ENCODE results near the gene PIK3AP1. TPM values are rescaled to one million over a fixed set of nuclear protein-coding genes. Genes with fewer than 3 reads are reported as not detected.
A peak's percentile ranks its signal among the peaks of the same experiment; 100 is the strongest.
"Not testable (repeated sequence)": the region's sequence is repeated elsewhere in the genome, so short reads cannot be mapped to it uniquely, and the experiment has no call there.

The PIK3AP1 gene
- total RNA-seq, 2 donors from 2014 or later, result 4.3 to 6.6 TPM

GRCh38 chr10:96681524-96681923, 38.8 kb downstream of the PIK3AP1 start:
- no peaks in the 10 kb centered on the region for H3K9me3 Mint-ChIP-seq
- no peaks in the 10 kb centered on the region for H3K27me3 Mint-ChIP-seq
- no peaks in the 10 kb centered on the region for H3K4me1 Mint-ChIP-seq
- H3K4me3 Mint-ChIP-seq, result no peak overlapping the region
- ATAC-seq (replicated peaks), result no peak
- no peaks in the 10 kb centered on the region for H3K36me3 Mint-ChIP-seq (ENCODE audit: low read depth)
- no peak overlapping the region for H3K27ac Mint-ChIP-seq

- not testable (repeated sequence) for H3K9me3 Mint-ChIP-seq; H3K4me3 Mint-ChIP-seq; ATAC-seq (replicated peaks); H3K36me3 Mint-ChIP-seq (ENCODE audit: low read depth); H3K27me3 Mint-ChIP-seq; H3K4me1 Mint-ChIP-seq; H3K27ac Mint-ChIP-seq
These were observed 39.9 kb downstream of the PIK3AP1 start for GRCh38 chr10:96680463-96680862.

GRCh38 chr10:96678725-96679124, 41.6 kb downstream of the PIK3AP1 start:
- no peaks in the 10 kb centered on the region for H3K9me3 Mint-ChIP-seq
- no peak overlapping the region for H3K4me3 Mint-ChIP-seq
- no peaks in the 10 kb centered on the region for H3K27me3 Mint-ChIP-seq
- H3K36me3 Mint-ChIP-seq (ENCODE audit: low read depth), result no peaks in the 10 kb centered on the region
- no peak for ATAC-seq (replicated peaks)
- no peak overlapping the region for H3K27ac Mint-ChIP-seq
- H3K4me1 Mint-ChIP-seq, result no peaks in the 10 kb centered on the region

GRCh38 chr10:96676272-96677112, 43.8 kb downstream of the PIK3AP1 start:
- H3K9me3 Mint-ChIP-seq, result no peaks in the 10 kb centered on the region
- H3K4me3 Mint-ChIP-seq, result no peak overlapping the region
- no peaks in the 10 kb centered on the region for H3K4me1 Mint-ChIP-seq
- no peak for ATAC-seq (replicated peaks)
- no peaks in the 10 kb centered on the region for H3K36me3 Mint-ChIP-seq (ENCODE audit: low read depth)
- no peak overlapping the region for H3K27ac Mint-ChIP-seq
- H3K27me3 Mint-ChIP-seq, result no peaks in the 10 kb centered on the region

GRCh38 chr10:96675846-96676245, 44.5 kb downstream of the PIK3AP1 start:
- Mint-ChIP-seq H3K36me3 (ENCODE audit: low read depth) (no peaks in the 10 kb centered on the region), H3K27ac (no peak overlapping the region), H3K4me3 (no peak overlapping the region), H3K9me3 (no peaks in the 10 kb centered on the region), H3K4me1 (no peaks in the 10 kb centered on the region), H3K27me3 (no peaks in the 10 kb centered on the region)
- ATAC-seq (replicated peaks), result no peak

GRCh38 chr10:96673318-96674099, 46.8 kb downstream of the PIK3AP1 start:
- no peaks in the 10 kb centered on the region for H3K9me3 Mint-ChIP-seq
- H3K27me3 Mint-ChIP-seq, result no peaks in the 10 kb centered on the region
- H3K36me3 Mint-ChIP-seq (ENCODE audit: low read depth), result no peaks in the 10 kb centered on the region
- no peaks in the 10 kb centered on the region for H3K4me1 Mint-ChIP-seq
- H3K27ac Mint-ChIP-seq, result no peak overlapping the region
- no peak overlapping the region for H3K4me3 Mint-ChIP-seq
- ATAC-seq (replicated peaks), result no peak

GRCh38 chr10:96672481-96673175, 47.7 kb downstream of the PIK3AP1 start:
- no peaks in the 10 kb centered on the region for H3K4me1 Mint-ChIP-seq
- ATAC-seq (replicated peaks), result no peak
- no peak overlapping the region for H3K4me3 Mint-ChIP-seq
- no peak overlapping the region for H3K27ac Mint-ChIP-seq
- H3K9me3 Mint-ChIP-seq, result no peaks in the 10 kb centered on the region
- H3K27me3 Mint-ChIP-seq, result no peaks in the 10 kb centered on the region
- no peaks in the 10 kb centered on the region for H3K36me3 Mint-ChIP-seq (ENCODE audit: low read depth)

- Mint-ChIP-seq H3K27ac (peak overlapping the region; percentile 3), H3K27me3 (no peaks in the 10 kb centered on the region), H3K4me3 (no peak overlapping the region), H3K4me1 (no peaks in the 10 kb centered on the region), H3K36me3 (ENCODE audit: low read depth) (no peaks in the 10 kb centered on the region), H3K9me3 (no peaks in the 10 kb centered on the region)
- ATAC-seq (replicated peaks), result peak; percentile 55
These were observed 49.0 kb downstream of the PIK3AP1 start for GRCh38 chr10:96671211-96671890.

- Mint-ChIP-seq H3K27me3 (no peaks in the 10 kb centered on the region), H3K36me3 (ENCODE audit: low read depth) (no peaks in the 10 kb centered on the region), H3K9me3 (no peaks in the 10 kb centered on the region), H3K4me1 (no peaks in the 10 kb centered on the region), H3K27ac (peak overlapping the region; percentile 3), H3K4me3 (no peak overlapping the region)
- ATAC-seq (replicated peaks), result no peak
These were observed 49.5 kb downstream of the PIK3AP1 start for GRCh38 chr10:96670786-96671185.

- Mint-ChIP-seq H3K27me3 (no peaks in the 10 kb centered on the region), H3K36me3 (ENCODE audit: low read depth) (no peaks in the 10 kb centered on the region), H3K27ac (no peak overlapping the region), H3K9me3 (no peaks in the 10 kb centered on the region), H3K4me1 (no peaks in the 10 kb centered on the region), H3K4me3 (no peak overlapping the region)
- no peak for ATAC-seq (replicated peaks)
These were observed 52.9 kb downstream of the PIK3AP1 start for GRCh38 chr10:96667401-96667800.

GRCh38 chr10:96666741-96667140, 53.6 kb downstream of the PIK3AP1 start:
- Mint-ChIP-seq H3K27ac (no peak overlapping the region), H3K4me3 (no peak overlapping the region), H3K27me3 (no peaks in the 10 kb centered on the region), H3K9me3 (no peaks in the 10 kb centered on the region), H3K4me1 (no peaks in the 10 kb centered on the region), H3K36me3 (ENCODE audit: low read depth) (no peaks in the 10 kb centered on the region)
- ATAC-seq (replicated peaks), result no peak

GRCh38 chr10:96665306-96665705, 55.0 kb downstream of the PIK3AP1 start:
- H3K36me3 Mint-ChIP-seq (ENCODE audit: low read depth), result no peaks in the 10 kb centered on the region
- no peak for ATAC-seq (replicated peaks)
- no peaks in the 10 kb centered on the region for H3K9me3 Mint-ChIP-seq
- no peak overlapping the region for H3K27ac Mint-ChIP-seq
- H3K4me1 Mint-ChIP-seq, result no peaks in the 10 kb centered on the region
- no peak overlapping the region for H3K4me3 Mint-ChIP-seq
- no peaks in the 10 kb centered on the region for H3K27me3 Mint-ChIP-seq

- peak; percentile 46 for ATAC-seq (replicated peaks)
- Mint-ChIP-seq H3K4me3 (no peak overlapping the region), H3K27ac (no peak overlapping the region), H3K27me3 (no peaks in the 10 kb centered on the region), H3K36me3 (ENCODE audit: low read depth) (no peaks in the 10 kb centered on the region), H3K4me1 (no peaks in the 10 kb centered on the region), H3K9me3 (no peaks in the 10 kb centered on the region)
These were observed 55.8 kb downstream of the PIK3AP1 start for GRCh38 chr10:96664563-96664962.

GRCh38 chr10:96663797-96664196, 56.5 kb downstream of the PIK3AP1 start:
- Mint-ChIP-seq H3K4me1 (no peaks in the 10 kb centered on the region), H3K4me3 (no peak overlapping the region), H3K27ac (no peak overlapping the region), H3K9me3 (no peaks in the 10 kb centered on the region), H3K27me3 (no peaks in the 10 kb centered on the region), H3K36me3 (ENCODE audit: low read depth) (no peaks in the 10 kb centered on the region)
- no peak for ATAC-seq (replicated peaks)

All from activated T-helper 17 cell treated with anti-CD3 and anti-CD28 coated beads, Interleukin-2, amount 50 U/mL, for 72 hours (primary cell).